Measurements from ENCODE around the gene CDH23.

DNA sequence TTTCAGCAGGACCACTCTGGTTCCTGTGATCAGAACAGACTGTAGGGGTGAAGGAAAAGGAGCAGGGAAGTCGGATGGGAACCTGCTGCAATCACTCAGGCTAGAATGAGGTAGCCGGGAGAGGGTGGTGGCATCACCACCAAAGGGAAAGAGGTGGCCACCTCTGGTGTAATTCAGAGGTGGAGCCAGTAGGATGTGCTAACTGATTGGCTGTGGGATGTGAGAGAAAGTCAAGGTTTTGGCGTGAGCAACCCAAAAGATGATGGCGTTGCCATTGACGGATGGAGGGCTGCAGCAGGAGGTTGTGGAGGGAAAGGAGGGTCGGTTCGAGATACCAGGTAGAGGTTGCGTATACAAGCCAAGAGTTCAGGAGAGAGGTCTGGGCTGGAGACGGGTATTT lies 384.0 kb downstream of the CDH23 start:
- TF ChIP-seq CTCF (IDR thresholded peaks at IDR 0.05): no peak
- no peak for TF ChIP-seq EZH2 (IDR thresholded peaks at IDR 0.05; ENCODE audit: borderline replicate concordance, insufficient read depth, low read depth, low read length, poor library complexity, severe bottlenecking)
